GM23338 (cell line): ENCODE data around the gene CD300E. TPM values are rescaled to one million over a fixed set of nuclear protein-coding genes. Genes with fewer than 3 reads are reported as not detected.

ENCODE experiments used
- ATAC-seq: fragments of 200-7000 bp; cut with Tn5 transposase; 3 replicates; pipeline ENCODE4 v1.9.1; 2020
- DNase-seq: peaks from one replicate; pipeline ENCODE4 v3.0.0-alpha.2; 2015; ENCODE audit warnings: low spot score
- H2AFZ ChIP-seq: fragments of 200-600 bp; sonication (generic); 2 replicates; pipeline ENCODE4 v1.8.0; 2016; ENCODE audit warnings: antibody characterized with exemption, mild to moderate bottlenecking, moderate library complexity
- H3F3A ChIP-seq: fragments of 200-600 bp; sonication (generic); replicated peaks from 2 replicates; pipeline ENCODE4 v1.8.0; 2017; ENCODE audit warnings: antibody characterized with exemption, mixed run types, low read depth
- H3K27ac ChIP-seq: fragments of 200-600 bp; sonication (generic); 2 replicates; pipeline ENCODE4 v1.6.1; 2016; ENCODE audit warnings: low read depth
- H3K27me3 ChIP-seq: fragments of 200-600 bp; sonication (generic); 2 replicates; pipeline ENCODE4 v1.8.0; 2016; ENCODE audit warnings: mild to moderate bottlenecking, mixed run types, moderate library complexity; ENCODE audit not compliant: insufficient read depth
- H3K36me3 ChIP-seq: fragments of 200-600 bp; sonication (generic); 2 replicates; pipeline ENCODE4 v1.8.0; 2016; ENCODE audit warnings: mild to moderate bottlenecking; ENCODE audit not compliant: insufficient read depth
- H3K4me1 ChIP-seq: fragments of 200-600 bp; sonication (generic); 2 replicates; pipeline ENCODE4 v1.8.0; 2016; ENCODE audit warnings: mild to moderate bottlenecking, moderate library complexity; ENCODE audit not compliant: insufficient read depth
- H3K4me2 ChIP-seq: fragments of 200-600 bp; sonication (generic); 2 replicates; pipeline ENCODE4 v1.7.1; 2017; ENCODE audit warnings: mixed run types
- H3K4me3 ChIP-seq: fragments of 200-600 bp; sonication (generic); 2 replicates; pipeline ENCODE4 v1.6.1; 2016; ENCODE audit warnings: mixed run types
- H3K79me2 ChIP-seq: fragments of 200-600 bp; sonication (generic); replicated peaks from 2 replicates; pipeline ENCODE4 v1.8.0; 2017; ENCODE audit warnings: mild to moderate bottlenecking; ENCODE audit not compliant: insufficient read depth
- H3K9me2 ChIP-seq: fragments of 200-600 bp; sonication (generic); 2 replicates; pipeline ENCODE4 v1.8.0; 2017; ENCODE audit not compliant: insufficient read depth
- H4K20me1 ChIP-seq: fragments of 200-600 bp; sonication (generic); replicated peaks from 2 replicates; pipeline ENCODE4 v1.8.0; 2017; ENCODE audit warnings: mild to moderate bottlenecking; ENCODE audit not compliant: insufficient read depth
- H3K27ac Mint-ChIP-seq: 2 replicates; pipeline ENCODE4 v1.8.0; 2020; ENCODE audit warnings: inconsistent platforms, mild to moderate bottlenecking, moderate library complexity, mixed read lengths
- H3K27me3 Mint-ChIP-seq: 3 replicates; pipeline ENCODE4 v1.8.0; 2022; ENCODE audit warnings: low read depth, mild to moderate bottlenecking, moderate library complexity, mixed read lengths, inconsistent platforms; ENCODE audit not compliant: insufficient read depth, poor library complexity
- H3K36me3 Mint-ChIP-seq: 3 replicates; pipeline ENCODE4 v1.8.0; 2021; ENCODE audit warnings: low read depth, mild to moderate bottlenecking, inconsistent platforms, moderate library complexity, mixed read lengths
- H3K4me1 Mint-ChIP-seq: 3 replicates; pipeline ENCODE4 v1.8.0; 2020; ENCODE audit warnings: mild to moderate bottlenecking, inconsistent platforms, mixed read lengths
- H3K4me3 Mint-ChIP-seq: 3 replicates; pipeline ENCODE4 v1.8.0; 2021; ENCODE audit warnings: moderate library complexity, mild to moderate bottlenecking, inconsistent platforms, mixed read lengths
- H3K9me3 Mint-ChIP-seq: 3 replicates; pipeline ENCODE4 v1.8.0; 2020; ENCODE audit warnings: moderate library complexity, mild to moderate bottlenecking, inconsistent platforms, mixed read lengths
- CREB1 ChIP-seq: fragments of 250-450 bp; sonication (Bioruptor Pico); IDR thresholded peaks from 2 replicates; pipeline ENCODE4 v1.5.0; 2020; ENCODE audit warnings: low read depth, mild to moderate bottlenecking, moderate library complexity
- CTCF ChIP-seq, 2 experiments: fragments of 200-600 bp in 1 of 2; sonication (generic) in 1 of 2; conservative IDR thresholded peaks; 2 replicates each; pipeline versions ENCODE4 v1.5.1 to v1.6.1; 2016 to 2017; ENCODE audit warnings: antibody characterized with exemption in 2 of 2, low read depth in 2 of 2, mild to moderate bottlenecking in 2 of 2, moderate library complexity in 1 of 2
- ETS1 ChIP-seq: IDR thresholded peaks from 2 replicates; pipeline ENCODE4 v1.6.1; 2016; ENCODE audit warnings: antibody characterized with exemption
- EZH2 ChIP-seq: fragments of 200-600 bp; sonication (generic); IDR thresholded peaks from one replicate; pipeline ENCODE4 v1.8.0; 2017; ENCODE audit warnings: antibody characterized with exemption, mild to moderate bottlenecking, low read depth; ENCODE audit not compliant: unreplicated experiment
- EZH2phosphoT487 ChIP-seq: fragments of 200-600 bp; sonication (generic); IDR thresholded peaks from one replicate; pipeline ENCODE4 v1.8.1; 2018; ENCODE audit warnings: antibody characterized with exemption; ENCODE audit not compliant: unreplicated experiment
- JUNB ChIP-seq: IDR thresholded peaks from one replicate; pipeline ENCODE4 v1.6.1; 2016; ENCODE audit warnings: antibody characterized with exemption; ENCODE audit not compliant: unreplicated experiment
- NANOG ChIP-seq: IDR thresholded peaks from 2 replicates; pipeline ENCODE4 v1.6.1; 2016; ENCODE audit warnings: antibody characterized with exemption, borderline replicate concordance
- POLR2AphosphoS5 ChIP-seq: IDR thresholded peaks from 2 replicates; pipeline ENCODE4 v1.6.1; 2016; ENCODE audit warnings: antibody characterized with exemption, low read depth
- STAT1 ChIP-seq: IDR thresholded peaks from one replicate; pipeline ENCODE4 v1.6.1; 2016; ENCODE audit warnings: antibody characterized with exemption; ENCODE audit not compliant: unreplicated experiment
- ZNF114 ChIP-seq: fragments of 250-450 bp; sonication (Bioruptor Pico); IDR thresholded peaks from 2 replicates; pipeline ENCODE4 v1.5.0; 2020; ENCODE audit warnings: mild to moderate bottlenecking, moderate library complexity
- ZNF462 ChIP-seq: fragments of 250-450 bp; sonication (Bioruptor Pico); IDR thresholded peaks from 2 replicates; pipeline ENCODE4 v1.5.0; 2020; ENCODE audit warnings: mild to moderate bottlenecking, moderate library complexity
- polyA plus RNA-seq: library from polyadenylated mRNA; unstranded; fragments of >200 nt; fragmentation: Nextera tagmentation; extraction: Ambion mirVana; gene quantifications from 2 replicates; pipeline ENCODE4 v1.2.1, GENCODE V29; 2016
- total RNA-seq: library from RNA; depleted of rRNA; stranded (reverse); fragments of >200 nt; shearing (Covaris generic); gene quantifications from 2 replicates; pipeline ENCODE4 v1.2.3, GENCODE V29; 2014

The CD300E gene
- total and polyA plus RNA-seq, 2 experiments from 2014 or later, result not detected

- TF ChIP-seq EZH2 (no peak), STAT1 (no peak), JUNB (no peak), ETS1 (no peak), EZH2phosphoT487 (no peak), CTCF (conservative IDR thresholded peaks at IDR 0.05; ENCODE audit: low read depth in 2 of 2) (no peak), CREB1 (CRISPR knock-in tag) (no peak)
These were observed 28.5 kb upstream of the CD300E start (continued) for GRCh38 chr17:74652020-74652419.

- peaks cover 5% of the 10 kb centered on the region for H3K27me3 Mint-ChIP-seq
- ATAC-seq, result no peak
- no peak for TF ChIP-seq STAT1
- TF ChIP-seq NANOG, result no peak
- no peak for TF ChIP-seq CTCF (conservative IDR thresholded peaks at IDR 0.05; ENCODE audit: low read depth in 2 of 2)
- TF ChIP-seq ZNF462 (CRISPR knock-in tag), result no peak
- TF ChIP-seq EZH2phosphoT487, result no peak
- no peak for TF ChIP-seq EZH2
- TF ChIP-seq ETS1, result no peak
- TF ChIP-seq POLR2AphosphoS5, result no peak
- no peak for TF ChIP-seq ZNF114 (CRISPR knock-in tag)
- TF ChIP-seq CREB1 (CRISPR knock-in tag), result no peak
These were observed 26.4 kb upstream of the CD300E start for GRCh38 chr17:74649909-74650308.

More at GRCh38 chr17:74649909-74650308, 26.4 kb upstream of the CD300E start:
- H3K9me3 Mint-ChIP-seq, result no peaks in the 10 kb centered on the region
- no peak for DNase-seq
- no peak overlapping the region for H3K27ac ChIP-seq
- H3K79me2 ChIP-seq, result no peaks in the 10 kb centered on the region
- no peaks in the 10 kb centered on the region for H3K36me3 Mint-ChIP-seq
- no peak overlapping the region for H3K4me3 ChIP-seq
- no peaks in the 10 kb centered on the region for H3K36me3 ChIP-seq
- H3K27ac Mint-ChIP-seq, result no peak overlapping the region
- H3F3A ChIP-seq, result no peaks in the 10 kb centered on the region
- H3K9me2 ChIP-seq, result no peaks in the 10 kb centered on the region
- no peak overlapping the region for H3K4me3 Mint-ChIP-seq
- H3K4me1 Mint-ChIP-seq, result no peaks in the 10 kb centered on the region; the same call in 2 of the 3 replicates
- no peaks in the 10 kb centered on the region for H4K20me1 ChIP-seq
- H2AFZ ChIP-seq, result no peak overlapping the region
- no peak overlapping the region for H3K4me2 ChIP-seq
- 0 out of 2 replicates have a peak, but pooled peaks cover 5% of the 10 kb centered on the region for H3K27me3 ChIP-seq
- H3K4me1 ChIP-seq, result no peaks in the 10 kb centered on the region
